ENCODE results near the gene ZC3HAV1. TPM values are rescaled to one million over a fixed set of nuclear protein-coding genes. Genes with fewer than 3 reads are reported as not detected.

Gene ZC3HAV1
- total and polyA plus RNA-seq, 10 of the 15 experiments (the other 5 are each of a cell fraction or from before 2014, with no cell fraction given), result 18.5 to 55.3 (median 44.7) TPM

- TF ChIP-seq ZNF622 (IDR thresholded peaks at IDR 0.05), result no peak
- TF ChIP-seq NR2F1 (conservative IDR thresholded peaks at IDR 0.05), result no peak
- no peak for TF ChIP-seq SRF (IDR thresholded peaks at IDR 0.05; ENCODE audit: low read depth in 2 of 2, low read length in 2 of 2)
- TF ChIP-seq E2F8 (IDR thresholded peaks at IDR 0.05; ENCODE audit: low read depth, partially characterized antibody), result peak; percentile 44
- no peak for TF ChIP-seq KAT2A (conservative IDR thresholded peaks at IDR 0.05; ENCODE audit: control insufficient read depth, low read depth, low read length)
- TF ChIP-seq RELA (IDR thresholded peaks at IDR 0.05; ENCODE audit: borderline replicate concordance, partially characterized antibody), result peak; percentile 24
- peak; percentile 85 for TF ChIP-seq YY1 (IDR thresholded peaks at IDR 0.05; ENCODE audit: low read depth, low read length)
- 0 out of 2 replicates have a peak, but pooled peaks have one; percentile 34 for TF ChIP-seq NBN (IDR thresholded peaks at IDR 0.05)
- no peak for TF ChIP-seq MYC (IDR thresholded peaks at IDR 0.05; ENCODE audit: insufficient read depth, insufficient read length, insufficient replicate concordance, low read length, severe bottlenecking)
- no peak for TF ChIP-seq ZNF217 (IDR thresholded peaks at IDR 0.05)
- TF ChIP-seq RELB (IDR thresholded peaks at IDR 0.05; ENCODE audit: low read depth), result peak; percentile 70; the same call in 1 of the 2 replicates
- peak; percentile 56; the same call in 1 of the 2 replicates for TF ChIP-seq USF2 (IDR thresholded peaks at IDR 0.05; ENCODE audit: borderline replicate concordance, low read depth, low read length)
- peak; percentile 41; the same call in 1 of the 2 replicates for TF ChIP-seq CREM (IDR thresholded peaks at IDR 0.05; ENCODE audit: low read depth)
- TF ChIP-seq SP1 (IDR thresholded peaks at IDR 0.05; ENCODE audit: low read depth, low read length), result no peak
- TF ChIP-seq CHD2 (IDR thresholded peaks at IDR 0.05; ENCODE audit: borderline replicate concordance, low read depth, low read length), result peak; percentile 46; the same call in 1 of the 2 replicates
- peak in 1 of 2 experiments; percentile 61; a peak in 1 of 4 replicates for TF ChIP-seq ETV6 (conservative IDR thresholded peaks at IDR 0.05 in 1 of 2, IDR thresholded peaks at IDR 0.05 in 1 of 2; ENCODE audit: borderline replicate concordance in 1 of 2, low read depth in 1 of 2)
- no peak for TF ChIP-seq EGR1 (IDR thresholded peaks at IDR 0.05; ENCODE audit: borderline replicate concordance in 1 of 2, low read depth in 2 of 2, low read length in 2 of 2)
- no peak for TF ChIP-seq E2F4 (IDR thresholded peaks at IDR 0.05; ENCODE audit: low read depth, low read length)
- no peak for TF ChIP-seq SUZ12 (IDR thresholded peaks at IDR 0.05; ENCODE audit: unreplicated experiment)
- TF ChIP-seq USF1 (IDR thresholded peaks at IDR 0.05; ENCODE audit: borderline replicate concordance, extremely low read length, insufficient read depth, low read depth, low read length), result peak; percentile 32
- TF ChIP-seq NFYB (IDR thresholded peaks at IDR 0.05; ENCODE audit: insufficient read depth, low read depth, low read length), result no peak
- TF ChIP-seq ASH2L (IDR thresholded peaks at IDR 0.05; ENCODE audit: borderline replicate concordance, low read depth), result no peak
Observed at GRCh38 chr7:139095194-139095659, 14.3 kb downstream of the ZC3HAV1 start (continued).

Measured in GM12878 (cell line).